PC-3 (cell line): ENCODE results near the gene EBLN2. TPM values are rescaled to one million over a fixed set of nuclear protein-coding genes. Genes with fewer than 3 reads are reported as not detected.

Experiments used
- ATAC-seq: fragments of 200-7000 bp; cut with Tn5 transposase; 2 replicates; pipeline ENCODE4 v1.9.1; 2020; ENCODE audit warnings: mild to moderate bottlenecking, moderate library complexity
- Bru-seq: library from RNA; stranded (reverse); fragments of 400-500 nt; gene quantifications from one replicate; lab custom pipeline; 2021; lab: Mats Ljungman, UMichigan
- BruChase-seq, 2 experiments: library from RNA; stranded (reverse); fragments of 400-500 nt; gene quantifications; one replicate each; lab custom pipeline; 2021; lab: Mats Ljungman, UMichigan
- BruUV-seq: library from RNA; stranded (reverse); fragments of 400-500 nt; replicated peaks from 2 replicates; lab custom pipeline; 2021; lab: Mats Ljungman, UMichigan
- CTCF ChIA-PET: fragments of 300-600 bp; sonication (Branson Sonifier 250); formaldehyde crosslinking; loops from one replicate; lab custom pipeline; 2022; ENCODE audit warnings: antibody characterized with exemption; lab: Charles Lee
- POLR2A ChIA-PET: fragments of 300-600 bp; sonication (Branson Sonifier 250); formaldehyde crosslinking; loops from one replicate; lab custom pipeline; 2022; ENCODE audit warnings: antibody characterized with exemption; ENCODE audit not compliant: unreplicated experiment; lab: Charles Lee
- DNase-seq: peaks from one replicate; pipeline ENCODE4 v3.0.0-alpha.2; 2015
- H2AFZ ChIP-seq: fragments of 300-600 bp; sonication (generic); 2 replicates; pipeline ENCODE4 v1.6.0; 2016; ENCODE audit warnings: antibody characterized with exemption, low read length
- H3F3A ChIP-seq: fragments of 300-600 bp; sonication (generic); one replicate; pipeline ENCODE4 v1.6.0; 2017; ENCODE audit warnings: antibody characterized with exemption, low read length, control low read depth, mild to moderate bottlenecking; ENCODE audit not compliant: unreplicated experiment
- H3K27ac ChIP-seq: fragments of 300-600 bp; sonication (generic); 2 replicates; pipeline ENCODE4 v1.5.1; 2016; ENCODE audit warnings: mild to moderate bottlenecking, low read length
- H3K27me3 ChIP-seq: fragments of 300-600 bp; sonication (generic); 2 replicates; pipeline ENCODE4 v1.6.1; 2016; ENCODE audit warnings: low read length, mixed read lengths
- H3K36me3 ChIP-seq: fragments of 300-600 bp; sonication (generic); 2 replicates; pipeline ENCODE4 v1.6.1; 2016; ENCODE audit warnings: low read depth, mixed run types, low read length, mixed read lengths
- H3K4me1 ChIP-seq: fragments of 300-600 bp; sonication (generic); 2 replicates; pipeline ENCODE4 v1.5.1; 2016; ENCODE audit warnings: low read length; ENCODE audit not compliant: insufficient read depth
- H3K4me2 ChIP-seq: fragments of 300-600 bp; sonication (generic); 2 replicates; pipeline ENCODE4 v1.6.0; 2016; ENCODE audit warnings: low read length
- H3K4me3 ChIP-seq: fragments of 300-600 bp; sonication (generic); 2 replicates; pipeline ENCODE4 v1.5.1; 2016; ENCODE audit warnings: mild to moderate bottlenecking, low read length, mixed read lengths
- H3K79me2 ChIP-seq: fragments of 300-600 bp; sonication (generic); 2 replicates; pipeline ENCODE4 v1.6.1; 2017; ENCODE audit warnings: low read length, mixed read lengths
- H3K9ac ChIP-seq: fragments of 300-600 bp; sonication (generic); 2 replicates; pipeline ENCODE4 v1.6.0; 2016; ENCODE audit warnings: mild to moderate bottlenecking, low read length
- H3K9me2 ChIP-seq: fragments of 300-600 bp; sonication (generic); replicated peaks from 2 replicates; pipeline ENCODE4 v1.6.1; 2016; ENCODE audit warnings: mixed run types, low read length, mixed read lengths
- H3K9me3 ChIP-seq: fragments of 300-600 bp; sonication (generic); 2 replicates; pipeline ENCODE4 v1.6.1; 2016; ENCODE audit warnings: low read length, mixed read lengths
- H4K20me1 ChIP-seq: fragments of 300-600 bp; sonication (generic); 2 replicates; pipeline ENCODE4 v1.6.1; 2016; ENCODE audit warnings: low read length, mixed read lengths
- EZH2 ChIP-seq: fragments of 300-600 bp; sonication (generic); IDR thresholded peaks from one replicate; pipeline ENCODE4 v1.6.1; 2017; ENCODE audit warnings: antibody characterized with exemption, mild to moderate bottlenecking, low read length; ENCODE audit not compliant: unreplicated experiment
- EZH2phosphoT487 ChIP-seq: fragments of 300-600 bp; sonication (generic); IDR thresholded peaks from 2 replicates; pipeline ENCODE4 v1.6.1; 2018; ENCODE audit warnings: mild to moderate bottlenecking, antibody characterized with exemption, low read length, borderline replicate concordance
- intact Hi-C: fragments of 100-400 bp; cut with micrococcal nuclease; formaldehyde crosslinking; loops from 2 replicates; pipeline ENCODE4 v1.9.0; 2023
- long read RNA-seq: library from polyadenylated mRNA; unstranded; transcript quantifications from one replicate; pipeline ENCODE4 v2.0.0, GENCODE V29; 2021; ENCODE audit not compliant: unreplicated experiment
- total RNA-seq: library from RNA; depleted of rRNA; stranded (reverse); fragments of >200 nt; gene quantifications from 2 replicates; pipeline ENCODE4 v1.2.3, GENCODE V29; 2014; rRNA removed
- TF ChIP-seq, protein P1 (sequence below): fragments of 300-600 bp; sonication (generic); conservative IDR thresholded peaks from 2 replicates; pipeline ENCODE4 v1.5.1; 2017; ENCODE audit warnings: antibody characterized with exemption, low read depth, mild to moderate bottlenecking, low read length

Gene EBLN2
- total RNA-seq (3.8 and 6.2 TPM in 2 replicates), Bru-seq, nascent RNA (percentile 97 among the genes with signal in this experiment), BruChase-seq, experiment 1, labeled RNA remaining after a 6-hour chase (percentile 83 among the genes with signal in this experiment), BruChase-seq, experiment 2, labeled RNA remaining after a 2-hour chase (percentile 93 among the genes with signal in this experiment)
- long read RNA-seq, partial matches to known transcripts = 0 of 1 reads
- long read RNA-seq, other reads (novel, unspliced or antisense) = 0 of 1 reads

DNA sequence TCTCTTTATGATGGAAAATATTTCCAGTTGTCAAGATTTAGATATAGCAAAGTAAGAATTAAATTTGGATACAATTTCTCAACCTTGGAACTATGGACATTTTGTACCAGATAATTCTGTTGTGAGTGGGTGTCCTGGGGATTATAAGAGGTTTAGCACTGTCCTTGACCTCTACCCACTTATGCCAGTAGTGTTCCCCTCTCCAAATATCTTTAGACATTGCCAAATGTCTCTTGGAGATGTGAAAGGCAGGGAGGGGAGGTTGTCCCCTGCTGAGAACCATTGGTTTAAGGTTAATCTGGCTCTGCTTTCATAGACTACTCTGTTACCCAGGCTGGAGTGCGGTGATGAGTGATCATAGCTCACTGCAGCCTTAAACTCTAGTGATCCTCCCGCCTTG is at the start of gene EBLN2:
TSS of gene EBLN2 (plus strand) at position 244 of the 400 bp plus-strand sequence. CDS start 423 bp downstream, outside the sequence.
- DNase-seq (no peak), ATAC-seq (no peak)
- Histone ChIP-seq H3K79me2 (peaks cover 40% of the 10 kb centered on the region), H3K9me2 (no peaks in the 10 kb centered on the region), H3K9ac (no peak within 1 kb of the TSS), H3K4me2 (no peak within 1 kb of the TSS), H3K9me3 (no peaks in the 10 kb centered on the region), H3K36me3 (peaks cover 41% of the 10 kb centered on the region), H3F3A (no peaks in the 10 kb centered on the region), H3K4me1 (no peaks in the 10 kb centered on the region), H3K27ac (no peak within 1 kb of the TSS), H2AFZ (no peak within 1 kb of the TSS), H3K4me3 (no peak within 1 kb of the TSS), H3K27me3 (no peaks in the 10 kb centered on the region), H4K20me1 (peaks cover 21% of the 10 kb centered on the region)
- BruUV-seq = no TSS peak
- intact Hi-C loops = no loop called here
- POLR2A ChIA-PET = no interaction called here
- CTCF ChIA-PET = no interaction called here
- no peak for TF ChIP-seq EZH2
- TF ChIP-seq EZH2phosphoT487 = no peak
- TF ChIP-seq, protein P1, sequence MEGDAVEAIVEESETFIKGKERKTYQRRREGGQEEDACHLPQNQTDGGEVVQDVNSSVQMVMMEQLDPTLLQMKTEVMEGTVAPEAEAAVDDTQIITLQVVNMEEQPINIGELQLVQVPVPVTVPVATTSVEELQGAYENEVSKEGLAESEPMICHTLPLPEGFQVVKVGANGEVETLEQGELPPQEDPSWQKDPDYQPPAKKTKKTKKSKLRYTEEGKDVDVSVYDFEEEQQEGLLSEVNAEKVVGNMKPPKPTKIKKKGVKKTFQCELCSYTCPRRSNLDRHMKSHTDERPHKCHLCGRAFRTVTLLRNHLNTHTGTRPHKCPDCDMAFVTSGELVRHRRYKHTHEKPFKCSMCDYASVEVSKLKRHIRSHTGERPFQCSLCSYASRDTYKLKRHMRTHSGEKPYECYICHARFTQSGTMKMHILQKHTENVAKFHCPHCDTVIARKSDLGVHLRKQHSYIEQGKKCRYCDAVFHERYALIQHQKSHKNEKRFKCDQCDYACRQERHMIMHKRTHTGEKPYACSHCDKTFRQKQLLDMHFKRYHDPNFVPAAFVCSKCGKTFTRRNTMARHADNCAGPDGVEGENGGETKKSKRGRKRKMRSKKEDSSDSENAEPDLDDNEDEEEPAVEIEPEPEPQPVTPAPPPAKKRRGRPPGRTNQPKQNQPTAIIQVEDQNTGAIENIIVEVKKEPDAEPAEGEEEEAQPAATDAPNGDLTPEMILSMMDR = no peak

DNA sequence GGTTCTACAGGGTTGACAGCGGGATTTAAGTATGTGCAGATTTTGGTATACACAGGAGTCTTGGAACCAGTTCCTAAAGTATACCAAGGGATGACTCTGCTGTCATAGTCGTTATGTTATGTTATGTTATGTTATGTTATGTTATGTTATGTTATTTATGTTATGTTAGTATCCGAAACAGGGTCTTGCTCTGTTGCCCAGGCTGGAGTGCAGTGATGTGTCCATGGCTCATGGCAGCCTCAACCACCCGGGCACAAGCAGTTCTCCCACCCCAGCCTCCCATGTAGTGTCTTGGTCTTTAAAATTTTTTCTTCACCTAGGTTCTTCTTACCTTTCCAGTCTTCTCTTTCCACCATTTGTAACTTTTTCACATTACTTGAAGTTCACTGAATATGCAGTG is 43.2 kb upstream of the EBLN2 start:
- Histone ChIP-seq H3K27ac (no peak overlapping the region), H3K4me3 (no peak overlapping the region), H3K9ac (no peak overlapping the region), H3F3A (no peaks in the 10 kb centered on the region), H3K4me2 (no peak overlapping the region), H3K9me3 (no peaks in the 10 kb centered on the region), H2AFZ (no peak overlapping the region), H3K4me1 (peaks cover 5% of the 10 kb centered on the region; the same call in 1 of the 2 replicates), H4K20me1 (peaks cover 66% of the 10 kb centered on the region), H3K36me3 (peaks cover 23% of the 10 kb centered on the region), H3K27me3 (no peaks in the 10 kb centered on the region), H3K9me2 (no peaks in the 10 kb centered on the region), H3K79me2 (peaks cover 100% of the 10 kb centered on the region)
- ATAC-seq (no peak), DNase-seq (no peak)
- TF ChIP-seq EZH2phosphoT487 (no peak), EZH2 (no peak)
- TF ChIP-seq, protein P1 = no peak
- ChIA-PET CTCF (no interaction called here), POLR2A (no interaction called here)
- BruUV-seq = no TSS peak
- intact Hi-C loops = no loop called here

DNA sequence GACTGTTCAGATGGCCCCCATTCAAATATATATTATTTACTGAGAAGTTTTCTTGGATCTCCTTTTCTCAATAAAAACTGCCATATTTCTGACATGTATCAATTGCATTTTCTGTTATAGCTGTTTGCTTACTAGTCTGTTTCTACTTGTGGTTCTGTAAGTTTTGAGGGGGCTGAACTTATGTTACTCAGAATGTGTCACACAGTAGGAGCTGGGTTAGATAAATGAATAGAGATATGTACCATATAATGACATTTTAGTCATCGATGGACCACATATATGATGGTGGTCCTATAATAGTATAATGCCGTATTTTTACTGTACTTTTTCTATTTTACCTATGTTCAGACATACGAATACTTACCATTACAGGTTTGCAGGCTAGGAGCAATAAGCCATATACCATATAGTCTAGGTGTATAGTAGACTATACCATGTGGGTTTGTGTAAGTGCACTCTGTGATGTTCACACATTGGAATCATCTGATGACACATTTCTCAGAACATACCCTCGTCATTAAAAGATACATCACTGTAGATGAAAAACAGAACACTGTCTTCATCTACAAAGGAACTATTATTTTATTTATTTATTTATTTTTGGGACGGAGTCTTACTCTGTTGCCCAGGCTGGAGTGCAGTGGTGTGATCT is 42.5 kb upstream of the EBLN2 start:
- intact Hi-C loops = no loop called here
- H3K4me2 ChIP-seq = no peak overlapping the region
- no TSS peak for BruUV-seq
- peaks cover 70% of the 10 kb centered on the region for H4K20me1 ChIP-seq
- TF ChIP-seq, protein P1 = no peak
- no peak for TF ChIP-seq EZH2
- TF ChIP-seq EZH2phosphoT487 = no peak
- H3K9me2 ChIP-seq = no peaks in the 10 kb centered on the region
- H3K79me2 ChIP-seq = peaks cover 100% of the 10 kb centered on the region
- ChIA-PET POLR2A (no interaction called here), CTCF (no interaction called here)
- H3K27ac ChIP-seq = no peak overlapping the region
- peaks cover 22% of the 10 kb centered on the region for H3K36me3 ChIP-seq
- no peak overlapping the region for H3K9ac ChIP-seq
- no peak for ATAC-seq
- no peak overlapping the region for H3K4me3 ChIP-seq
- H3K9me3 ChIP-seq = no peaks in the 10 kb centered on the region
- no peak overlapping the region for H2AFZ ChIP-seq
- H3F3A ChIP-seq = no peaks in the 10 kb centered on the region
- no peak for DNase-seq
- peaks cover 5% of the 10 kb centered on the region; the same call in 1 of the 2 replicates for H3K4me1 ChIP-seq
- no peaks in the 10 kb centered on the region for H3K27me3 ChIP-seq
